WTC11 (cell line): ENCODE measurements around the gene ADD1.

Experiments
- CBFB ChIP-seq: sonication (generic); formaldehyde crosslinking; IDR thresholded peaks from 2 replicates; pipeline ENCODE4 v1.8.1; 2022; ENCODE audit warnings: mild to moderate bottlenecking, low read depth, missing genetic modification reagents
- CREB1 ChIP-seq: sonication (generic); formaldehyde crosslinking; IDR thresholded peaks from 2 replicates; pipeline ENCODE4 v1.8.0; 2023; ENCODE audit warnings: mild to moderate bottlenecking, missing genetic modification reagents
- CTCF ChIP-seq: fragments of 200-600 bp; IDR thresholded peaks from 2 replicates; pipeline ENCODE4 v1.8.0; 2022; ENCODE audit warnings: antibody characterized with exemption
- E2F4 ChIP-seq: sonication (generic); formaldehyde crosslinking; IDR thresholded peaks from 2 replicates; pipeline ENCODE4 v1.8.1; 2022; ENCODE audit warnings: low read depth, mild to moderate bottlenecking, moderate library complexity, missing genetic modification reagents, borderline replicate concordance
- EMX1 ChIP-seq: fragments of 250-450 bp; sonication (Bioruptor Pico); IDR thresholded peaks from 2 replicates; pipeline ENCODE4 v1.8.0; 2021; ENCODE audit warnings: mild to moderate bottlenecking
- FOXJ3 ChIP-seq: sonication (generic); formaldehyde crosslinking; IDR thresholded peaks from 2 replicates; pipeline ENCODE4 v1.9.0; 2021; ENCODE audit warnings: missing genetic modification reagents, mild to moderate bottlenecking, borderline replicate concordance
- GABPB1 ChIP-seq: sonication (generic); formaldehyde crosslinking; IDR thresholded peaks from 2 replicates; pipeline ENCODE4 v1.8.1; 2023; ENCODE audit warnings: mild to moderate bottlenecking, missing genetic modification reagents
- HMGXB4 ChIP-seq: sonication (generic); formaldehyde crosslinking; IDR thresholded peaks from 2 replicates; pipeline ENCODE4 v1.8.1; 2023; ENCODE audit warnings: mild to moderate bottlenecking, moderate library complexity, missing genetic modification reagents
- IRF1 ChIP-seq: sonication (generic); formaldehyde crosslinking; IDR thresholded peaks from 2 replicates; pipeline ENCODE4 v1.8.0; 2023; ENCODE audit warnings: missing genetic modification reagents
- MXD4 ChIP-seq: fragments of 250-450 bp; sonication (Bioruptor Pico); IDR thresholded peaks from 2 replicates; pipeline ENCODE4 v1.8.0; 2021; ENCODE audit warnings: mild to moderate bottlenecking, moderate library complexity, borderline replicate concordance
- NFATC4 ChIP-seq: fragments of 250-450 bp; sonication (Bioruptor Pico); IDR thresholded peaks from 2 replicates; pipeline ENCODE4 v1.9.0; 2021; ENCODE audit warnings: mild to moderate bottlenecking
- SMAD3 ChIP-seq: sonication (generic); formaldehyde crosslinking; IDR thresholded peaks from 2 replicates; pipeline ENCODE4 v1.8.0; 2022; ENCODE audit warnings: missing genetic modification reagents, mild to moderate bottlenecking, borderline replicate concordance
- TP53 ChIP-seq: sonication (generic); formaldehyde crosslinking; IDR thresholded peaks from 2 replicates; pipeline ENCODE4 v1.8.1; 2023; ENCODE audit warnings: mild to moderate bottlenecking, missing genetic modification reagents

- TF ChIP-seq MXD4 (CRISPR knock-in tag) (no peak), IRF1 (no peak), CREB1 (no peak), CBFB (CRISPR knock-in tag) (no peak), E2F4 (CRISPR knock-in tag) (no peak), HMGXB4 (CRISPR knock-in tag) (no peak), CTCF (no peak), GABPB1 (CRISPR knock-in tag) (no peak), FOXJ3 (no peak), NFATC4 (CRISPR knock-in tag) (no peak), EMX1 (CRISPR knock-in tag) (no peak), SMAD3 (CRISPR knock-in tag) (no peak), TP53 (CRISPR knock-in tag) (no peak)
Measured at GRCh38 chr4:2866891-2867290, 23.2 kb downstream of the ADD1 start.
